Fibroblast of lung (primary cell): Measurements from ENCODE around the gene WDR64.

Experiments
- EZH2 ChIP-seq: IDR thresholded peaks from 2 replicates; pipeline ENCODE4 v1.5.1; 2012; ENCODE audit warnings: low read length, control low read depth, mild to moderate bottlenecking; ENCODE audit errors: missing control alignments
- TF ChIP-seq, protein P1 (sequence below), 2 donors: IDR thresholded peaks in 1 of 2; conservative IDR thresholded peaks in 1 of 2; 1 replicate in 1 of 2; 2 replicates in 1 of 2; pipeline ENCODE4 v1.5.1; 2011 to 2012; ENCODE audit warnings: low read length in 2 of 2, control low read depth in 1 of 2, inconsistent platforms in 1 of 2, low read depth in 1 of 2, mild to moderate bottlenecking in 1 of 2

DNA sequence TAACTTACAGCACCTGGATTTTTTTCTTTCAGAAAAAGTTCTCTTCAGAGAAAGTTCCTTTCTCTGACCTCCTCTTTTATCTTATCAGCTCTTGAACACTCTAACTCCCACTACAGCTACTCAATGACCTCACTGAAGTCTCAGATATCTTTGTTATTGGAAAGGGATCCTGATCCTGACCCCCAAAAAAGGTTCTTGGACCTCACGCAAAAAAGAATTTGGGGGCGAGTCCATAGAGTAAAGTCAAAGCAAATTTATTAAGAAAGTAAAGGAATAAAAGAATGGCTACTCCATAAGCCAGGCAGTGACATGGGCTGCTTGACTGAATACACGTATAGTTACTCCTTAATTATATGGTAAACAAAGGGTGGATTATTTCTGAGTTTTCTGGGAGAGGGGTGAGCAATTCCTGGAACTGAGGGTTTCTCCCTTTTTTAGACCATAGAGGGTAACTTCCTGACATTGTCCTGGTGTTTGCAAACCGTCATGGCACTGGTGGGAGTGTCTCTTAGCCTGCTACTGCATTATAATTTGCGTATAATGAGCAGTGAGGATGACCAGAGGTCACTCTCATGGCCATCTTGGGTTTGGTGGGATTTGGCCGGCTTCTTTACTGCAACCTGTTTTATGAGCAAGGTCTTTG is 44.2 kb downstream of the WDR64 start:
- TF ChIP-seq, protein P1, sequence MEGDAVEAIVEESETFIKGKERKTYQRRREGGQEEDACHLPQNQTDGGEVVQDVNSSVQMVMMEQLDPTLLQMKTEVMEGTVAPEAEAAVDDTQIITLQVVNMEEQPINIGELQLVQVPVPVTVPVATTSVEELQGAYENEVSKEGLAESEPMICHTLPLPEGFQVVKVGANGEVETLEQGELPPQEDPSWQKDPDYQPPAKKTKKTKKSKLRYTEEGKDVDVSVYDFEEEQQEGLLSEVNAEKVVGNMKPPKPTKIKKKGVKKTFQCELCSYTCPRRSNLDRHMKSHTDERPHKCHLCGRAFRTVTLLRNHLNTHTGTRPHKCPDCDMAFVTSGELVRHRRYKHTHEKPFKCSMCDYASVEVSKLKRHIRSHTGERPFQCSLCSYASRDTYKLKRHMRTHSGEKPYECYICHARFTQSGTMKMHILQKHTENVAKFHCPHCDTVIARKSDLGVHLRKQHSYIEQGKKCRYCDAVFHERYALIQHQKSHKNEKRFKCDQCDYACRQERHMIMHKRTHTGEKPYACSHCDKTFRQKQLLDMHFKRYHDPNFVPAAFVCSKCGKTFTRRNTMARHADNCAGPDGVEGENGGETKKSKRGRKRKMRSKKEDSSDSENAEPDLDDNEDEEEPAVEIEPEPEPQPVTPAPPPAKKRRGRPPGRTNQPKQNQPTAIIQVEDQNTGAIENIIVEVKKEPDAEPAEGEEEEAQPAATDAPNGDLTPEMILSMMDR (conservative IDR thresholded peaks at IDR 0.05 in 1 of 2, IDR thresholded peaks at IDR 0.05 in 1 of 2; ENCODE audit: low read depth in 1 of 2, low read length in 2 of 2), result no peak
- no peak for TF ChIP-seq EZH2
